Loucy (cell line): ENCODE measurements around the gene TMEM52.

ENCODE experiments used
- H2AFZ ChIP-seq: fragments of 200-600 bp; sonication (generic); 2 replicates; pipeline ENCODE4 v1.6.0; 2016; ENCODE audit warnings: antibody characterized with exemption, mild to moderate bottlenecking, low read length, moderate library complexity
- H3F3A ChIP-seq: fragments of 200-600 bp; 2 replicates; pipeline ENCODE4 v1.6.0; 2016; ENCODE audit warnings: antibody characterized with exemption, low read depth, mild to moderate bottlenecking
- H3K27me3 ChIP-seq: fragments of 200-600 bp; sonication (generic); 2 replicates; pipeline ENCODE4 v1.6.1; 2014; ENCODE audit warnings: low read length, mild to moderate bottlenecking; ENCODE audit not compliant: insufficient read depth, poor library complexity, severe bottlenecking
- H3K36me3 ChIP-seq: fragments of 200-600 bp; sonication (generic); 2 replicates; pipeline ENCODE4 v1.6.1; 2016; ENCODE audit warnings: low read length; ENCODE audit not compliant: insufficient read depth
- H3K4me1 ChIP-seq: fragments of 200-600 bp; sonication (generic); 2 replicates; pipeline ENCODE4 v1.5.1; 2014; ENCODE audit warnings: low read length, mild to moderate bottlenecking; ENCODE audit not compliant: insufficient read depth, poor library complexity, severe bottlenecking
- H3K4me2 ChIP-seq: fragments of 200-600 bp; sonication (generic); 2 replicates; pipeline ENCODE4 v1.6.0; 2014; ENCODE audit warnings: antibody characterized with exemption, low read length, low read depth, mild to moderate bottlenecking; ENCODE audit not compliant: poor library complexity, severe bottlenecking
- H3K4me3 ChIP-seq: fragments of 200-600 bp; sonication (generic); 2 replicates; pipeline ENCODE4 v1.5.1; 2014; ENCODE audit warnings: low read length, mild to moderate bottlenecking, mixed read lengths; ENCODE audit not compliant: poor library complexity, severe bottlenecking
- H3K79me2 ChIP-seq: fragments of 200-600 bp; sonication (generic); 2 replicates; pipeline ENCODE4 v1.6.1; 2014; ENCODE audit warnings: low read length; ENCODE audit not compliant: insufficient read depth
- H3K9ac ChIP-seq: fragments of 200-600 bp; sonication (generic); 2 replicates; pipeline ENCODE4 v1.6.0; 2014; ENCODE audit warnings: mild to moderate bottlenecking, low read depth, low read length, moderate library complexity; ENCODE audit not compliant: poor library complexity, severe bottlenecking
- H3K9me2 ChIP-seq: fragments of 200-600 bp; sonication (generic); replicated peaks from 2 replicates; pipeline ENCODE4 v1.6.1; 2016; ENCODE audit warnings: low read depth, low read length, mixed read lengths
- H3K9me3 ChIP-seq: fragments of 200-600 bp; sonication (generic); 2 replicates; pipeline ENCODE4 v1.6.1; 2014; ENCODE audit warnings: mild to moderate bottlenecking, antibody characterized with exemption, low read length, low read depth; ENCODE audit not compliant: insufficient read depth
- H4K20me1 ChIP-seq: fragments of 200-600 bp; sonication (generic); 2 replicates; pipeline ENCODE4 v1.6.0; 2014; ENCODE audit warnings: antibody characterized with exemption, low read length, mild to moderate bottlenecking; ENCODE audit not compliant: insufficient read depth, poor library complexity, severe bottlenecking
- EZH2phosphoT487 ChIP-seq: fragments of 200-600 bp; IDR thresholded peaks from 2 replicates; pipeline ENCODE4 v1.6.1; 2018; ENCODE audit warnings: antibody characterized with exemption, mild to moderate bottlenecking, moderate library complexity, borderline replicate concordance
- TF ChIP-seq, protein P1 (sequence below): fragments of 200-600 bp; sonication (generic); conservative IDR thresholded peaks from 2 replicates; pipeline ENCODE4 v1.5.1; 2014; ENCODE audit warnings: mild to moderate bottlenecking, antibody characterized with exemption, low read length

TMEM52 gene

DNA sequence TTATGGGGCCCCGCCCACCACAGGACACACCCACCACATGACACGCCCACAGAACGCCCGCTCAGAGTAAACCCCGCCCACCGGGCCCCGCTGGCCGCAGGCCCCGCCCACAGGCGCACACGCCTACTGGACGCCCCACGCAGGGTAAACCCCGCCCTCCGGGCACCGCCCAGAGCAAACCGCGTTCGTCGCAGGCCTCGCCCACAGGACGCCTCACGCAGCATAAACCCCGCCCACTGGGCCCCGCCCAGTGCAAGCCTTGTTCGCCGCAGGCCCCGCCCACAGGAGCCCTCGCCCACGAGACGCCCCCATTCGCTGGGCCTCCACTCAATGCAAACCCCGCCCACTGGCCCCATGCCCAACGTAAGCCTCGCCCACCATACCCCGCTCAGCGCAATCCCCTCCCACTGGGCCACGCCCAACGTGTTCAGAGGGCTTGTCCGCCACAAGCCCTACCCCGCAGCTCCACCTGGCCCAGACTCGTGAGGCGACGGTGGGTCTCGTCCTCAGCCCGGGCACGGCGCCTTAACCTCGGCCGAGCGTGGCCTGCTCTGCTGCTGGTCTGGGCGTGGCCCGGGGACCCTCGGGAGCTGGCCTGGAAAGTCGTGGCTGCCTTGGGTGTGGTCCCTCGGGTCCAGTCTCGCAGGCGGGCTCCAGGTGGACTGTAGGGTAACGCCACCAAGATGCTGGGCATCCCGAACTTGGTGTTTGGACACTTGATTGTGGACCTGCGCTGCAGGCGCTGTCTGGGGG lies 401 bp upstream of the TMEM52 start:
- no peaks in the 10 kb centered on the region for H3K4me1 ChIP-seq
- H3K9ac ChIP-seq: no peak overlapping the region
- H3K4me2 ChIP-seq: no peak overlapping the region
- H4K20me1 ChIP-seq: no peaks in the 10 kb centered on the region
- H3K36me3 ChIP-seq: no peaks in the 10 kb centered on the region
- H2AFZ ChIP-seq: no peak overlapping the region
- TF ChIP-seq EZH2phosphoT487: no peak
- TF ChIP-seq, protein P1, sequence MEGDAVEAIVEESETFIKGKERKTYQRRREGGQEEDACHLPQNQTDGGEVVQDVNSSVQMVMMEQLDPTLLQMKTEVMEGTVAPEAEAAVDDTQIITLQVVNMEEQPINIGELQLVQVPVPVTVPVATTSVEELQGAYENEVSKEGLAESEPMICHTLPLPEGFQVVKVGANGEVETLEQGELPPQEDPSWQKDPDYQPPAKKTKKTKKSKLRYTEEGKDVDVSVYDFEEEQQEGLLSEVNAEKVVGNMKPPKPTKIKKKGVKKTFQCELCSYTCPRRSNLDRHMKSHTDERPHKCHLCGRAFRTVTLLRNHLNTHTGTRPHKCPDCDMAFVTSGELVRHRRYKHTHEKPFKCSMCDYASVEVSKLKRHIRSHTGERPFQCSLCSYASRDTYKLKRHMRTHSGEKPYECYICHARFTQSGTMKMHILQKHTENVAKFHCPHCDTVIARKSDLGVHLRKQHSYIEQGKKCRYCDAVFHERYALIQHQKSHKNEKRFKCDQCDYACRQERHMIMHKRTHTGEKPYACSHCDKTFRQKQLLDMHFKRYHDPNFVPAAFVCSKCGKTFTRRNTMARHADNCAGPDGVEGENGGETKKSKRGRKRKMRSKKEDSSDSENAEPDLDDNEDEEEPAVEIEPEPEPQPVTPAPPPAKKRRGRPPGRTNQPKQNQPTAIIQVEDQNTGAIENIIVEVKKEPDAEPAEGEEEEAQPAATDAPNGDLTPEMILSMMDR: no peak
- H3F3A ChIP-seq: no peaks in the 10 kb centered on the region
- H3K27me3 ChIP-seq: no peaks in the 10 kb centered on the region
- H3K79me2 ChIP-seq: no peaks in the 10 kb centered on the region
- H3K4me3 ChIP-seq: peak overlapping the region; percentile 51
- no peaks in the 10 kb centered on the region for H3K9me2 ChIP-seq
- H3K9me3 ChIP-seq: no peaks in the 10 kb centered on the region

DNA sequence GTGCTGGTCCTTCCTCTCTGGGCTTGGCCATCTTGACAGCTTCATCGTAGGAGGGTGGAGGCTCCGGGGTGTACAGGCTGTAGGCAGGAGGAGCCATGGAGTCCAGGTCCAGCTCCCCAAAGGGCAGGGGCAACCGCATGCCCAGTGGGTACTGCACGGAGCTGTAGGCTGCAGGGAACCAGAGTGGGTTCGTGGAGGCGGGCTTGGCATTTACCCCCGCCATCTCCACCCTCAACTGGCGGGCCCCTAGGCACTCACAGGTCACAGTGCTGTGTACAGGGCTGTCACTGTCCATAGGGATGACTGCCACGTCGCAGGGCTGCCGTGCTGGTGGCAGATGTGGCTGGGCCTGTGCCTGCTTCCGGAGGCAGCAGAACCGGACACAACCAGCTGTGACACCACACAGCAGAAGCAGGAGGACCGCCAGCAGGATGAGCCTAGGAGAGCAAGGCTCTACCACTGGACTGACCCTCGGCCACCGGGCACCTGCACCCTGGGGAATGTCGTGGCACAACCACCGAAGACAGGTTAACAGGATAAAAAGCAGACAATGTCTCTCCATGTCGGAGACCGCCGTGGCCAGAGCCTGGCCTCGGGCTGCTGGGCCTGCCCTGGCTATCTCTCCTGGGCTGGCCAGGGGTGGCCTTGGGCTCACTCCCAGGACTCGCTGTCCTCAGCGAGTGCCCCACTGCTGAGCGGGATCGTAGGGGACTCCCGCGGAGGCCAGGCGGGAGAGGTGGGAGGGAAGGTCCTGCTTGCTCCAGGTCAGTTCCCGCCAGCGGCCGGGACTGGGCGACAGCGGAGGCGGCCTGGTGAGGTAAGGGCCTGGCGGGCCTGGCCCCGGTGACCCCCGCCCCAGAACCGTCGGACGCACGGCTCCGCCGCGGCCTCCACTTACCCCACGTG lies 831 bp downstream of the TMEM52 start:
- no peaks in the 10 kb centered on the region for H3K9me2 ChIP-seq
- no peaks in the 10 kb centered on the region for H3K4me1 ChIP-seq
- H4K20me1 ChIP-seq: no peaks in the 10 kb centered on the region
- no peaks in the 10 kb centered on the region for H3K79me2 ChIP-seq
- no peak overlapping the region for H3K4me3 ChIP-seq
- no peaks in the 10 kb centered on the region for H3K27me3 ChIP-seq
- H3K4me2 ChIP-seq: peak overlapping the region; percentile 37
- H3K9me3 ChIP-seq: no peaks in the 10 kb centered on the region
- no peaks in the 10 kb centered on the region for H3F3A ChIP-seq
- H3K36me3 ChIP-seq: no peaks in the 10 kb centered on the region
- no peak for TF ChIP-seq EZH2phosphoT487
- TF ChIP-seq, protein P1: no peak
- H2AFZ ChIP-seq: no peak overlapping the region
- H3K9ac ChIP-seq: no peak overlapping the region

DNA sequence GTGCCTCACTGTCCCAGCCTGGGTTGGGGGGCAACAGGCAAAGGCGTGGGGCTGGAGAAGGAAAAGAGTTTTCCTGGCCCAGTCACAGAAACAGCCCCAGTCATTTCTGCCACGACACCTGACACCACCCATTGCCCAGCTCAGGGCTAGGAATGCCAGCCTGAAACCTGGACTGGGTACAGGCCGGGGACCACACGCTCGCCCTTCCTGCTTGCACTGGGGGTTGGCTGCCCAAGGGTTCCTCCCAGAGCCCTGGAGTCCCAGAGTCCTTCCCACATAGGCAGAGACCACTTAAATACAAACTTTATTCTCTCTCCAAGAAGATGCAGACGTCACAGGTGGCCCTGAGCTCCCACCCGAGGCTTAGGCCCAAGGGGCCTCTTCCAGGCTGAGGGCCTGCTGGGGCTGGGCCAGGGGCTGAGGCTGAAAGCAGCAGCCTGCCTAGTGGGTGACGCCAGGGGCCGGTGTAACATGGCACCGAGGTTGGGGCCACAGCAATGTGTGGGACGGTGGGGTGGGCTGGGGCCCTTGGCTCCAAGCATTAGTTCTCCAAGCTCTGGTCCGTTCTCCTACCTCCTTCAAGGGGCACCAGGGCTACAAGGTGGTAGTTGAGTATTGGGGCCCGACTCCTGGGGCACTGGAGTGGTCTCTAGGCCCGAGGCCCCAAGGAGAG lies 1.6 kb downstream of the TMEM52 start:
- Histone ChIP-seq H3K9me2 (no peaks in the 10 kb centered on the region), H3F3A (no peaks in the 10 kb centered on the region), H3K9ac (no peak overlapping the region), H3K27me3 (no peaks in the 10 kb centered on the region), H3K9me3 (no peaks in the 10 kb centered on the region), H3K4me2 (no peak overlapping the region), H4K20me1 (no peaks in the 10 kb centered on the region), H3K79me2 (no peaks in the 10 kb centered on the region), H3K36me3 (no peaks in the 10 kb centered on the region), H2AFZ (no peak overlapping the region), H3K4me1 (no peaks in the 10 kb centered on the region), H3K4me3 (no peak overlapping the region)
- no peak for TF ChIP-seq EZH2phosphoT487
- TF ChIP-seq, protein P1: no peak
